ENCODE results near the gene CLIP2.

The CLIP2 gene

GRCh38 chr7:74405899-74406512, 116.8 kb downstream of the CLIP2 start:
- H3K79me2 ChIP-seq (ENCODE audit: insufficient read depth, low read length): no peaks in the 10 kb centered on the region
- no peaks in the 10 kb centered on the region for H4K20me1 ChIP-seq (ENCODE audit: insufficient read depth, low read length, poor library complexity, severe bottlenecking)
- no peak overlapping the region for H3K9ac ChIP-seq (ENCODE audit: low read depth, low read length, poor library complexity, severe bottlenecking)
- no peaks in the 10 kb centered on the region for H3K4me1 ChIP-seq (ENCODE audit: insufficient read depth, low read length, poor library complexity, severe bottlenecking)
- no peaks in the 10 kb centered on the region for H3K27me3 ChIP-seq (ENCODE audit: insufficient read depth, low read length, poor library complexity, severe bottlenecking)
- H3K9me2 ChIP-seq (replicated peaks; ENCODE audit: low read depth, low read length): no peaks in the 10 kb centered on the region
- TF ChIP-seq CTCF (conservative IDR thresholded peaks at IDR 0.05; ENCODE audit: low read length) (no peak), EZH2phosphoT487 (IDR thresholded peaks at IDR 0.05; ENCODE audit: borderline replicate concordance) (no peak)
- no peak overlapping the region for H2AFZ ChIP-seq (ENCODE audit: low read length)
- H3K36me3 ChIP-seq (ENCODE audit: insufficient read depth, low read length): no peaks in the 10 kb centered on the region; the same call in 1 of the 2 replicates
- H3F3A ChIP-seq (ENCODE audit: low read depth): no peaks in the 10 kb centered on the region
- H3K4me3 ChIP-seq (ENCODE audit: low read length, poor library complexity, severe bottlenecking): no peak overlapping the region
- no peak overlapping the region for H3K4me2 ChIP-seq (ENCODE audit: low read depth, low read length, poor library complexity, severe bottlenecking)
- no peaks in the 10 kb centered on the region for H3K9me3 ChIP-seq (ENCODE audit: insufficient read depth, low read depth, low read length)

- Histone ChIP-seq H3K4me2 (ENCODE audit: low read depth, low read length, poor library complexity, severe bottlenecking) (no peak overlapping the region), H3K4me1 (ENCODE audit: insufficient read depth, low read length, poor library complexity, severe bottlenecking) (no peaks in the 10 kb centered on the region), H3K9me3 (ENCODE audit: insufficient read depth, low read depth, low read length) (no peaks in the 10 kb centered on the region), H3K9ac (ENCODE audit: low read depth, low read length, poor library complexity, severe bottlenecking) (no peak overlapping the region), H2AFZ (ENCODE audit: low read length) (no peak overlapping the region), H3K4me3 (ENCODE audit: low read length, poor library complexity, severe bottlenecking) (no peak overlapping the region), H3K36me3 (ENCODE audit: insufficient read depth, low read length) (no peaks in the 10 kb centered on the region; the same call in 1 of the 2 replicates), H3K79me2 (ENCODE audit: insufficient read depth, low read length) (no peaks in the 10 kb centered on the region), H3F3A (ENCODE audit: low read depth) (no peaks in the 10 kb centered on the region), H4K20me1 (ENCODE audit: insufficient read depth, low read length, poor library complexity, severe bottlenecking) (no peaks in the 10 kb centered on the region), H3K27me3 (ENCODE audit: insufficient read depth, low read length, poor library complexity, severe bottlenecking) (no peaks in the 10 kb centered on the region), H3K9me2 (replicated peaks; ENCODE audit: low read depth, low read length) (no peaks in the 10 kb centered on the region)
- no peak for TF ChIP-seq CTCF (conservative IDR thresholded peaks at IDR 0.05; ENCODE audit: low read length)
- TF ChIP-seq EZH2phosphoT487 (IDR thresholded peaks at IDR 0.05; ENCODE audit: borderline replicate concordance): no peak
Observed at GRCh38 chr7:74407958-74408357, 118.8 kb downstream of the CLIP2 start.

GRCh38 chr7:74409571-74409970, 120.4 kb downstream of the CLIP2 start:
- Histone ChIP-seq H3F3A (ENCODE audit: low read depth) (no peaks in the 10 kb centered on the region), H3K4me1 (ENCODE audit: insufficient read depth, low read length, poor library complexity, severe bottlenecking) (no peaks in the 10 kb centered on the region)

More at GRCh38 chr7:74409571-74409970, 120.4 kb downstream of the CLIP2 start:
- no peaks in the 10 kb centered on the region for H3K9me2 ChIP-seq (replicated peaks; ENCODE audit: low read depth, low read length)
- no peaks in the 10 kb centered on the region for H3K27me3 ChIP-seq (ENCODE audit: insufficient read depth, low read length, poor library complexity, severe bottlenecking)
- TF ChIP-seq EZH2phosphoT487 (IDR thresholded peaks at IDR 0.05; ENCODE audit: borderline replicate concordance) (no peak), CTCF (conservative IDR thresholded peaks at IDR 0.05; ENCODE audit: low read length) (no peak)
- H4K20me1 ChIP-seq (ENCODE audit: insufficient read depth, low read length, poor library complexity, severe bottlenecking): no peaks in the 10 kb centered on the region
- no peak overlapping the region for H3K4me3 ChIP-seq (ENCODE audit: low read length, poor library complexity, severe bottlenecking)
- H3K9ac ChIP-seq (ENCODE audit: low read depth, low read length, poor library complexity, severe bottlenecking): no peak overlapping the region
- H3K9me3 ChIP-seq (ENCODE audit: insufficient read depth, low read depth, low read length): no peaks in the 10 kb centered on the region
- H3K36me3 ChIP-seq (ENCODE audit: insufficient read depth, low read length): no peaks in the 10 kb centered on the region; the same call in 1 of the 2 replicates
- H3K4me2 ChIP-seq (ENCODE audit: low read depth, low read length, poor library complexity, severe bottlenecking): no peak overlapping the region
- H3K79me2 ChIP-seq (ENCODE audit: insufficient read depth, low read length): no peaks in the 10 kb centered on the region
- no peak overlapping the region for H2AFZ ChIP-seq (ENCODE audit: low read length)

Data from Loucy (cell line).